Measurements from ENCODE around the gene RAD51D. TPM values are rescaled to one million over a fixed set of nuclear protein-coding genes. Genes with fewer than 3 reads are reported as not detected.

RAD51D gene
- total RNA-seq, 4 donors from 2014 or later, result 8.9 to 12.8 (median 10.7) TPM

- no peak for TF ChIP-seq POLR2A (IDR thresholded peaks at IDR 0.05; ENCODE audit: low read depth)
- TF ChIP-seq, protein P1, sequence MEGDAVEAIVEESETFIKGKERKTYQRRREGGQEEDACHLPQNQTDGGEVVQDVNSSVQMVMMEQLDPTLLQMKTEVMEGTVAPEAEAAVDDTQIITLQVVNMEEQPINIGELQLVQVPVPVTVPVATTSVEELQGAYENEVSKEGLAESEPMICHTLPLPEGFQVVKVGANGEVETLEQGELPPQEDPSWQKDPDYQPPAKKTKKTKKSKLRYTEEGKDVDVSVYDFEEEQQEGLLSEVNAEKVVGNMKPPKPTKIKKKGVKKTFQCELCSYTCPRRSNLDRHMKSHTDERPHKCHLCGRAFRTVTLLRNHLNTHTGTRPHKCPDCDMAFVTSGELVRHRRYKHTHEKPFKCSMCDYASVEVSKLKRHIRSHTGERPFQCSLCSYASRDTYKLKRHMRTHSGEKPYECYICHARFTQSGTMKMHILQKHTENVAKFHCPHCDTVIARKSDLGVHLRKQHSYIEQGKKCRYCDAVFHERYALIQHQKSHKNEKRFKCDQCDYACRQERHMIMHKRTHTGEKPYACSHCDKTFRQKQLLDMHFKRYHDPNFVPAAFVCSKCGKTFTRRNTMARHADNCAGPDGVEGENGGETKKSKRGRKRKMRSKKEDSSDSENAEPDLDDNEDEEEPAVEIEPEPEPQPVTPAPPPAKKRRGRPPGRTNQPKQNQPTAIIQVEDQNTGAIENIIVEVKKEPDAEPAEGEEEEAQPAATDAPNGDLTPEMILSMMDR (IDR thresholded peaks at IDR 0.05), result no peak
- no peak for TF ChIP-seq POLR2AphosphoS5 (IDR thresholded peaks at IDR 0.05)
- no peak for TF ChIP-seq EP300 (IDR thresholded peaks at IDR 0.05)
- Histone ChIP-seq H3K9me3 (no peaks in the 10 kb centered on the region), H3K4me1 (peaks cover 0 to 23% (median 20%) of the 10 kb centered on the region in 4 donors), H3K36me3 (peaks cover 0 to 3% (median 0%) of the 10 kb centered on the region in 4 donors), H3K4me3 (no peak overlapping the region), H3K27ac (replicated peaks in 1 of 4) (peak overlapping the region; percentile 3 to 15 (median 12)), H3K27me3 (no peaks in the 10 kb centered on the region)
- intact Hi-C loops (cut with DNase I), result no loop called here
- 38% methylated on average over 6 of the region's 6 CpGs for WGBS
- DNase-seq (ENCODE audit: extremely low spot score), result no peak
These were observed 68.0 kb downstream of the RAD51D start for GRCh38 chr17:35051579-35052240.

GRCh38 chr17:35051183-35051578 is 68.5 kb downstream of the RAD51D start:
- H3K36me3 ChIP-seq, result peaks cover 0 to 3% (median 0%) of the 10 kb centered on the region in 4 donors

DNA sequence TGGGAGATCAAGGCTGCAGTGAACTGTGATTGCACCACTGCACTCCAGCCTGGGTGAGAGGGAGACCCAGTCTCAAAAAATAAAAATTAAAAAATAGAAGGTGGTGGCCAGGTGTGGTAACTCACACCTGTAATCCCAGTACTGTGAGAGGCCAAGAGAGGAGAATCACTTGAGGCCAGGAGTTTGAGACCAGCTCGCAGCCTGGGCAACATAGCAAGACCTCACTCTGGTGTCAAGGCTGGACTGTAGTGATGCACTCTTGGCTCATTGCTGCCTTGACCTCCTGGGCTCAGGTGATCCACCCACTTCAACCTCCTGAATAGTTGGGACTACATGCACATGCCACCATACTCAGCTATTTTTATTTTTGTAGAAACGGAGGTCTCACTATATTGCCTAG is 69.5 kb downstream of the RAD51D start:
- WGBS, result 100% methylated on average over 2 of the region's 2 CpGs
- Histone ChIP-seq H3K9me3 (no peaks in the 10 kb centered on the region), H3K36me3 (peaks cover 0 to 2% (median 0%) of the 10 kb centered on the region in 4 donors), H3K4me1 (peaks cover 0 to 23% (median 20%) of the 10 kb centered on the region in 4 donors), H3K27ac (replicated peaks in 1 of 4) (no peak overlapping the region), H3K4me3 (no peak overlapping the region), H3K27me3 (no peaks in the 10 kb centered on the region)
- intact Hi-C loops (cut with DNase I), result no loop called here
- no peak for TF ChIP-seq POLR2AphosphoS5 (IDR thresholded peaks at IDR 0.05)
- DNase-seq (ENCODE audit: extremely low spot score), result no peak

More at GRCh38 chr17:35051183-35051578, 68.5 kb downstream of the RAD51D start:
- WGBS, result 33% methylated on average over 2 of the region's 2 CpGs
- intact Hi-C loops (cut with DNase I), result no loop called here
- H3K4me1 ChIP-seq, result peaks cover 0 to 23% (median 20%) of the 10 kb centered on the region in 4 donors
- no peak for DNase-seq (ENCODE audit: extremely low spot score)
- H3K27ac ChIP-seq (replicated peaks in 1 of 4), result peak overlapping the region; percentile 3 to 15 (median 12)
- TF ChIP-seq POLR2AphosphoS5 (IDR thresholded peaks at IDR 0.05), result no peak
- TF ChIP-seq POLR2A (IDR thresholded peaks at IDR 0.05; ENCODE audit: low read depth), result no peak
- TF ChIP-seq, protein P1 (IDR thresholded peaks at IDR 0.05), result no peak
- no peak for TF ChIP-seq EP300 (IDR thresholded peaks at IDR 0.05)
- no peaks in the 10 kb centered on the region for H3K27me3 ChIP-seq
- H3K9me3 ChIP-seq, result no peaks in the 10 kb centered on the region
- no peak overlapping the region for H3K4me3 ChIP-seq

- intact Hi-C loops (cut with DNase I), result no loop called here
- 90% methylated on average over 3 of the region's 3 CpGs for WGBS
- TF ChIP-seq EP300 (IDR thresholded peaks at IDR 0.05) (no peak), POLR2A (IDR thresholded peaks at IDR 0.05; ENCODE audit: low read depth) (no peak), POLR2AphosphoS5 (IDR thresholded peaks at IDR 0.05) (no peak)
- TF ChIP-seq, protein P1 (IDR thresholded peaks at IDR 0.05), result no peak
These were observed 70.8 kb downstream of the RAD51D start for GRCh38 chr17:35048685-35049379.

GRCh38 chr17:35046740-35047283 is 72.8 kb downstream of the RAD51D start:
- H3K36me3 ChIP-seq, result no peaks in the 10 kb centered on the region
- TF ChIP-seq POLR2AphosphoS5 (IDR thresholded peaks at IDR 0.05) (no peak), EP300 (IDR thresholded peaks at IDR 0.05) (no peak), POLR2A (IDR thresholded peaks at IDR 0.05; ENCODE audit: low read depth) (no peak)
- TF ChIP-seq, protein P1 (IDR thresholded peaks at IDR 0.05), result no peak
- H3K9me3 ChIP-seq, result no peaks in the 10 kb centered on the region
- intact Hi-C loops (cut with DNase I), result no loop called here
- no peak overlapping the region for H3K27ac ChIP-seq (replicated peaks in 1 of 4)
- no peak overlapping the region for H3K4me3 ChIP-seq
- peaks cover 0 to 14% (median 9%) of the 10 kb centered on the region in 4 donors for H3K4me1 ChIP-seq
- H3K27me3 ChIP-seq, result no peaks in the 10 kb centered on the region
- DNase-seq (ENCODE audit: extremely low spot score), result no peak
- 63% methylated on average over 5 of the region's 5 CpGs for WGBS

More at GRCh38 chr17:35048685-35049379, 70.8 kb downstream of the RAD51D start:
- H3K4me1 ChIP-seq, result peaks cover 0 to 23% (median 20%) of the 10 kb centered on the region in 4 donors
- no peaks in the 10 kb centered on the region for H3K27me3 ChIP-seq
- no peaks in the 10 kb centered on the region for H3K9me3 ChIP-seq
- DNase-seq (ENCODE audit: extremely low spot score), result no peak
- no peak overlapping the region for H3K4me3 ChIP-seq
- no peaks in the 10 kb centered on the region for H3K36me3 ChIP-seq
- H3K27ac ChIP-seq (replicated peaks in 1 of 4), result no peak overlapping the region
